ENCODE data around the gene OST4.
A peak's percentile ranks its signal among the peaks of the same experiment; 100 is the strongest.

The OST4 gene

DNA sequence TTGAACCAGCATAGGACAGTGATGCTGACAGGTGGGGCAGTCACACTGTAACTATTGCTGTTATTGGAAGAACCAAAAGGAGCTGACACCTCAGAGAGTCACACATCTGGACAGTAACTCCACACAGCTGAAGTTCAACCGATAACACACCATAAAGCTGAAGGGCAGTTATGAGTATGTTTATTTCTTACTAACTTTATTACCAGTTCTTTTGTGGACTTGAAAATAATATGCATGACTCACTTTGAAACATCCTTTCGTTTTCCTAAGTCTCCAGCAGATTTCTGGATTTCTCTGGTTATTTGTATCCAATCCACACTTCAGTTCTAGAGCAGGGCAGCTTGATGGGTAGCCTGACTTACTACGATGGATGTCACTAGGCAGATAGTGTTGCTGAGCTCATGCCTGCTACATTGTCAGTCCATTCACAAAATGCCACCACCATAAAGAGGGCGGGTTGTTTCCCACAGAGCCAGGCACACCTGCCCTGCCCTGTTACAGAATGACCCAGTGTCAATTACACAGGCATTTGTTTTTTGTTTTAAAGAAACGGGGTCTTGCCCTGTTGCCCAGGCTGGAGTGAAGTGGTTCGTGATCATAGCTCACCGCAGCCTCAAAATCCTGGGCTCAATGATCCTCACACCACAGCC, 28.3 kb downstream of the OST4 start:
- H3K36me3 ChIP-seq (ENCODE audit: insufficient read depth, low read length), result peaks cover 34% of the 10 kb centered on the region
- H3K4me3 ChIP-seq (ENCODE audit: low read depth in 1 of 2, low read length in 2 of 2), result no peak overlapping the region
- no peak overlapping the region for H3K9ac ChIP-seq (ENCODE audit: low read length)
- H3K9me3 ChIP-seq (ENCODE audit: low read length), result no peaks in the 10 kb centered on the region
- H3K4me1 ChIP-seq (ENCODE audit: insufficient read depth, low read length), result peaks cover 12% of the 10 kb centered on the region
- H3K27ac ChIP-seq (ENCODE audit: low read depth, low read length), result no peak overlapping the region
- H3K27me3 ChIP-seq (ENCODE audit: control insufficient read depth in 1 of 2, insufficient read depth in 2 of 2, low read length in 2 of 2), result no peaks in the 10 kb centered on the region

DNA sequence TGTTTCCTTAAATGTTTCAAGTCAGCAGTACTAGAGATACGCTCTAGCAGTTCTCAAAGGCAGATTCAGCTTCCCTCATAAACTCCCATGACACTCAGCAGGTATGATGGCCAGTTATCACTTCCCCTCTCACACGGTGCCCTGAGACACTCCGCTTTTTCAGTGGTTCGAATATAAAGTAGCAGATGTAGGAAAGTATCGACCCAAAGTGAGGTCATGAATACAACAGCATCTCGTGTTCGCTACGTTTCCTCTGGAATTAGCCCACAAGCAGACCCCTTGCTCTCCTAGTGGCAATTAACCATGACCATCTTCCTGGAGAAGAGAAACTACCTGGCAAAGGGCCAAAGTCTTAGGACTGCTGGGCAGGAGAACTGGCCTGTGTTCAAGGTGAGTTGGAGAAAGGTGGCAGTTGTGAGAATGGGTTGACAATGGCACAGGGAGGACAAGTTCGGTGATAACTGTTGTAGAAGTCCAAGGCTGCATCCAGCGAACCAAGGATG, 29.2 kb downstream of the OST4 start:
- Histone ChIP-seq H3K36me3 (ENCODE audit: insufficient read depth, low read length) (peaks cover 43% of the 10 kb centered on the region), H3K4me1 (ENCODE audit: insufficient read depth, low read length) (peaks cover 12% of the 10 kb centered on the region), H3K27ac (ENCODE audit: low read depth, low read length) (no peak overlapping the region), H3K4me3 (ENCODE audit: low read depth in 1 of 2, low read length in 2 of 2) (no peak overlapping the region), H3K9me3 (ENCODE audit: low read length) (no peaks in the 10 kb centered on the region), H3K27me3 (ENCODE audit: control insufficient read depth in 1 of 2, insufficient read depth in 2 of 2, low read length in 2 of 2) (no peaks in the 10 kb centered on the region), H3K9ac (ENCODE audit: low read length) (no peak overlapping the region)

DNA sequence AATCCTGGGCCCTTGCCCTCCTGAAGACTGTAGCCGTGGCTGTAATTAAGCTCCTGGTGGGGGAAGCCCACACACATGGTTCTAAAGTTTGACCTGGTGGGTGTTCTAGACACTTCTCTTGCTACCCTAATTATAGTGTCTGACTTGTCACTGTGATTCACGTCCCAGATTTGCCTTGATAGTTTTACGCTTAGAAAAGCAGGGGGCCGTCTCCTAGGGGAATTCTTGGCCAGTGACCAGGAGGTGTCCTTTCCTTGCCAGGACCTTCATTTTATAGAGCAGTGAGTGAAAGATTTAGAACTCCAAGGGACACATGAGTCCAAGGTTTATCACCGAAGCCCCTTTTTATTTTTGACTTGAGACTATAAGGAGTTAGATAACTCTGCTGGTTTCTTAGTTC, 29.7 kb downstream of the OST4 start:
- H3K9me3 ChIP-seq (ENCODE audit: low read length), result no peaks in the 10 kb centered on the region
- no peak overlapping the region for H3K9ac ChIP-seq (ENCODE audit: low read length)
- peaks cover 48% of the 10 kb centered on the region for H3K36me3 ChIP-seq (ENCODE audit: insufficient read depth, low read length)
- H3K4me1 ChIP-seq (ENCODE audit: insufficient read depth, low read length), result peaks cover 12% of the 10 kb centered on the region
- H3K27me3 ChIP-seq (ENCODE audit: control insufficient read depth in 1 of 2, insufficient read depth in 2 of 2, low read length in 2 of 2), result no peaks in the 10 kb centered on the region
- H3K27ac ChIP-seq (ENCODE audit: low read depth, low read length), result no peak overlapping the region
- no peak overlapping the region for H3K4me3 ChIP-seq (ENCODE audit: low read depth in 1 of 2, low read length in 2 of 2)

DNA sequence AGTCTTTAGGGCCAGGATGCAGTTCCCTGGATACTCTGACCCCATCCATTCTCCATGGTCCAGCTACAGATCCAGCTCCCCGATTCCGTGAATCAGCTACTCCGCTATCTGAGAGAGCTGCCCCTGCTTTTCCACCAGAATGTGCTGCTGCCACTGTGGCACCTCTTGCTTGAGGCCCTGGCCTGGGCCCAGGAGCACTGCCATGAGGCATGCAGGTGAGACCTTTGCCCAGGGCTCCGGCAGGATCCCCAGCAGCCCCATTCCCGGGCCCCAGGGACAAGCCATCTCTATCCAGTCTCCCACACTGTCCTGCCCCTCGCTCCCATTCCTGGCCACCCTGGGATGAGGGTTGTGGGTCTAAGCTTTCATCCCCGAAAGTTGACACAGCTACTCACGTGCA, 31.2 kb downstream of the OST4 start:
- no peak overlapping the region for H3K4me3 ChIP-seq (ENCODE audit: low read depth in 1 of 2, low read length in 2 of 2)
- H3K9me3 ChIP-seq (ENCODE audit: low read length), result no peaks in the 10 kb centered on the region
- no peak overlapping the region for H3K27ac ChIP-seq (ENCODE audit: low read depth, low read length)
- H3K27me3 ChIP-seq (ENCODE audit: control insufficient read depth in 1 of 2, insufficient read depth in 2 of 2, low read length in 2 of 2), result no peaks in the 10 kb centered on the region
- peaks cover 62% of the 10 kb centered on the region for H3K36me3 ChIP-seq (ENCODE audit: insufficient read depth, low read length)
- H3K4me1 ChIP-seq (ENCODE audit: insufficient read depth, low read length), result peaks cover 12% of the 10 kb centered on the region
- no peak overlapping the region for H3K9ac ChIP-seq (ENCODE audit: low read length)

DNA sequence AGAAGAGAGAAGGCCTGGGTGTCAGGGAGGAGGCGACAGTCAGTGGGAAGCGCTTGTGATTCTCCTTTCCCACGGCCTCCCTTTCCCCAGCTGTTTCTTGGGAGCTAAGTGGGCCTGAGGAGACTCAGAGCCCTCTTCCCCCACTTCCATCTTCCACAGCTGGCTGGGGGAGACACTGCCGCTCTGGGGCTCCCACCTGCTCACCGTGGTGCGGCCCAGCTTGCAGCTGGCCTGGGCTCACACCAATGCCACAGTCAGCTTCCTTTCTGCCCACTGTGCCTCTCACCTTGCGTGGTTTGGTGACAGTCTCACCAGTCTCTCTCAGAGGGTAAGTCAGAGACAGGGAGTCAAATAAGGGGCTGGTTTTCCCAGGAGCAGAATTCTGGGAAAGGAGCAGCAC, 31.6 kb downstream of the OST4 start:
- Histone ChIP-seq H3K27me3 (ENCODE audit: control insufficient read depth in 1 of 2, insufficient read depth in 2 of 2, low read length in 2 of 2) (no peaks in the 10 kb centered on the region), H3K4me1 (ENCODE audit: insufficient read depth, low read length) (peaks cover 16% of the 10 kb centered on the region), H3K4me3 (ENCODE audit: low read depth in 1 of 2, low read length in 2 of 2) (no peak overlapping the region), H3K27ac (ENCODE audit: low read depth, low read length) (no peak overlapping the region), H3K9ac (ENCODE audit: low read length) (no peak overlapping the region), H3K9me3 (ENCODE audit: low read length) (no peaks in the 10 kb centered on the region), H3K36me3 (ENCODE audit: insufficient read depth, low read length) (peaks cover 67% of the 10 kb centered on the region)

DNA sequence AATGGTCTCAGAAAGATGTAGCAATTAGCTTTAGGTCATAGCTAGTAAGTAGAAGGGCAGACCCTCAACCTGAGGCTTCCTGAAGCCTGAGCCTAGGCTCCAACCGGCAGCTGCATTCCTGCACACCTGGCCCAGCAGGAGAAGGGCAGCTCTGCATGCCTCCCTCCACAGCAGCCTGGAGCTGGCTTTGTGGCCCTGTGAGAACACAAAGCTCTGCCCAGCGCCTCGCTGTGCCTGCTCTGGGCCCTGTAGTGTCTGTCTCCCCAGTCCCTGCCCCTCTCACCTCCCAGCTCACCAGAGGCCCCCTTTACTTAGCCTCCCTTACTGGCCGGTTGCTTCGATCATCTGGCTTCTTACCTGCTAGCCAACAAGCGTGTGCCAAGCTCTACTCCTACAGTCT, 32.0 kb downstream of the OST4 start:
- Histone ChIP-seq H3K9ac (ENCODE audit: low read length) (no peak overlapping the region), H3K4me1 (ENCODE audit: insufficient read depth, low read length) (peaks cover 20% of the 10 kb centered on the region), H3K36me3 (ENCODE audit: insufficient read depth, low read length) (peaks cover 67% of the 10 kb centered on the region), H3K27me3 (ENCODE audit: control insufficient read depth in 1 of 2, insufficient read depth in 2 of 2, low read length in 2 of 2) (no peaks in the 10 kb centered on the region), H3K4me3 (ENCODE audit: low read depth in 1 of 2, low read length in 2 of 2) (no peak overlapping the region), H3K9me3 (ENCODE audit: low read length) (no peaks in the 10 kb centered on the region), H3K27ac (ENCODE audit: low read depth, low read length) (no peak overlapping the region)

DNA sequence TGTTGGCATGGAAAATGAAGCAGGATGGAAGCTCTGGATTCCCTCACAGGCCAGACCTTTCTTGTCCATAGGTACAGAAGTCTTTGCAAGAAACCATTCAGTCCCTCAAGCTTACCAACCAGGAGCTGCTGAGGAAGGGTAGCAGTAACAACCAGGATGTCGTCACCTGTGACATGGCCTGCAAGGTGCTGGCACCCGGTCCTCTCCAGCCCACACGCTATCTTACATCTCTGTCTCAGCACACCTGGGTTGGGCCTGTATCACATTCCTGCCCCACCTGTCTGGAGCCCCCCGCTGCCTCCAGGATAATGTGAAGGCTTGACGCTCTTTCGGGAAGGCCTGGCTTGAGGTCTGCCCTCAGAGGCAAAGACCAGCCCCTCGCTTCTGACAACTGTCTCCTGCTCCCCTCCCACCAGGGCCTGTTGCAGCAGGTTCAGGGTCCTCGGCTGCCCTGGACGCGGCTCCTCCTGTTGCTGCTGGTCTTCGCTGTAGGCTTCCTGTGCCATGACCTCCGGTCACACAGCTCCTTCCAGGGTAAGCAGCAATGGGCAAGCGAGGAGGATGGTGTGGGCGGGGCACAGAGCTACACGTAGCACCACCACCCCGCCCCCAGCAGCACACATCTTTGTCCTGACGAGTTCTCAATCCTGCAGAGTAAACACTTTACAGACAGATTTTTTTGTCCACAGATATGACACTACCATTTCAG, 32.7 kb downstream of the OST4 start:
- peaks cover 67% of the 10 kb centered on the region for H3K36me3 ChIP-seq (ENCODE audit: insufficient read depth, low read length)
- H3K27ac ChIP-seq (ENCODE audit: low read depth, low read length), result no peak overlapping the region
- peaks cover 27% of the 10 kb centered on the region for H3K4me1 ChIP-seq (ENCODE audit: insufficient read depth, low read length)

DNA sequence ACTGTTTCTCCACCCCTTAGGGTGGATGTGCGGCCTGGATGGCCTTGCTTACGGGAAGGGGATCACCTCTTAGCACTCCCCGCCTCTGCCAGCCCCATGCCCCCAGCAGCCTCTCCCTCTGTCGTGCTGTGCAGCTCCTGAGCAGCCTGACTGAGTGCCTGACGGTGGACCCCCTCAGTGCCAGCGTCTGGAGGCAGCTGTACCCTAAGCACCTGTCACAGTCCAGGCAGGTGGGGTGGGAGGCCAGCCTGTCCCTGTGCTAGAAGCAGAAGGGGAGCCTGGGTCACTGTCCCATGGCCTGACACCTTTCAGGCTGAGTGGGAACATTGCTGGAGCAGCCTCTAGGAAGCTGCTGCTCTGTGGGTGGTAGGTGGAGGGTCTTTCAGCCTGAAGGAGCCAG, 33.4 kb downstream of the OST4 start:
- no peak overlapping the region for H3K27ac ChIP-seq (ENCODE audit: low read depth, low read length)

More for the DNA sequence above, 32.7 kb downstream of the OST4 start:
- Histone ChIP-seq H3K4me3 (ENCODE audit: low read depth in 1 of 2, low read length in 2 of 2) (no peak overlapping the region), H3K27me3 (ENCODE audit: control insufficient read depth in 1 of 2, insufficient read depth in 2 of 2, low read length in 2 of 2) (no peaks in the 10 kb centered on the region), H3K9me3 (ENCODE audit: low read length) (no peaks in the 10 kb centered on the region), H3K9ac (ENCODE audit: low read length) (no peak overlapping the region)

DNA sequence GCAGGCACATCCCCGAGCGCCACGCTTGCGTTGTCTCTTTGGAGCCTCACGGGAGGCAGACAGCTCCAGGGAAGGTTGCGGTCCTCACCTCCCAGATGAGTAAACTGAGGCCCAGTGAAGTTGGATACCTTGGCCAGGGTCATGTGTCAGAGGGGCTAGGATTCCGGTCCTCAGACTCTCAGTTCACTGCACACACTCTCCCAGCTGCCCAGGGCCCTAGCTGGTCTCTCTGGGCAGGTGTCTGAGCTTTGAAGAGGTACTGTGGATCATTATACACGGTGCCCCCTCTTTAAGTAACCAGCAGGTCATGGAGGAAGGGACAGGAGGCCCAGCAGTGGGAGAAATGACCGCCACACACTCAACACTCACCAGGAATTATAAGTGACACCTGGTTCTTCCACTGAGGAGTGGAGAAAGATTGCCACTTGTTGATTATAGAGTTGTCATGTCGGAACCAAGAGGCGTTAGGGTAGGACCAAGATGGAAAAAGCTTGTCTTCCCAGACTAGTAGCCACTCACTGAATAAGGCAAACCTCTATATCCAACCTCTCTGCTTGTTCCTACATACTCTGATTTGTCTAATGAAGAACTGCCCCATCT, 38.1 kb downstream of the OST4 start:
- Histone ChIP-seq H3K36me3 (ENCODE audit: insufficient read depth, low read length) (peaks cover 36% of the 10 kb centered on the region), H3K4me1 (ENCODE audit: insufficient read depth, low read length) (peaks cover 21% of the 10 kb centered on the region), H3K9me3 (ENCODE audit: low read length) (no peaks in the 10 kb centered on the region), H3K27ac (ENCODE audit: low read depth, low read length) (peak overlapping the region; percentile 84), H3K9ac (ENCODE audit: low read length) (peak overlapping the region; percentile 97), H3K4me3 (ENCODE audit: low read depth in 1 of 2, low read length in 2 of 2) (peak overlapping the region; percentile 90 to 93), H3K27me3 (ENCODE audit: control insufficient read depth in 1 of 2, insufficient read depth in 2 of 2, low read length in 2 of 2) (no peaks in the 10 kb centered on the region)

More for the DNA sequence above, 33.4 kb downstream of the OST4 start:
- peaks cover 33% of the 10 kb centered on the region for H3K4me1 ChIP-seq (ENCODE audit: insufficient read depth, low read length)
- no peaks in the 10 kb centered on the region for H3K27me3 ChIP-seq (ENCODE audit: control insufficient read depth in 1 of 2, insufficient read depth in 2 of 2, low read length in 2 of 2)
- H3K9me3 ChIP-seq (ENCODE audit: low read length), result no peaks in the 10 kb centered on the region
- H3K36me3 ChIP-seq (ENCODE audit: insufficient read depth, low read length), result peaks cover 67% of the 10 kb centered on the region
- H3K9ac ChIP-seq (ENCODE audit: low read length), result no peak overlapping the region
- no peak overlapping the region for H3K4me3 ChIP-seq (ENCODE audit: low read depth in 1 of 2, low read length in 2 of 2)

DNA sequence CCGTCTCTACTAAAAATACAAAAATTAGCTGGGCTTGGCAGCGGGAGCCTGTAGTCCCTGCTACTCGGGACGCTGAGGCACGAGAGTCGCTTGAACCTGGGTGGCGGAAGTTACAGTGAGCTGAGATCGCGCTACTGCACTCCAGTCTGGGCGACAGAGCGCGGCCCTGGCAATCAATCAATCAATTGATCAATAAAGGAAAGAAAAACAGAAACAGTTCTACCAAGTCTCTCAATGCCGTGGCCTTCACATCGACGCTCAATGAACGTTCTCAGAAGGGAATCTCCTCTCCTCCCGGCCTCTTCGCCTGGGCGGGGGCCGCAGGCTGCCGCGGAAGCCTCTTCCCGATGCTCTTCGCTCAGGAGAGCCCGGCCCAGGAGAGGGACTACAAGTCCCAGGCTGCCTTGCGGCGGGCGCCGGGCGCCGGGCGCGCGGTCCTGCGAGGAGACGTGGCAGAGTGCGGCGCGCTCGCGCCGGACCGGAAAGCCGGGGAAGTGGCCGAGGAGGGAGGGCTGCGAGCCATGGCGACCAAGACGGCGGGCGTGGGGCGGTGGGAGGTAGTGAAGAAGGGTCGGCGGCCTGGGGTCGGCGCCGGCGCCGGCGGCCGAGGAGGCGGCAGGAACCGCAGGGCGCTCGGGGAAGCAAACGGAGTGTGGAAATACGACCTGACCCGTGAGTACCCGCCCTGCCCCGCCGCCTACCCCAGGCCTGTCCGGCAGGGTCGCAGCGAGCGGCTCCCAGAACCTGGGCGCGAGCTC, 38.8 kb downstream of the OST4 start, which contains the start of gene TMEM214:
TMEM214 (plus strand) TSS at position 471 of the 758 bp plus-strand sequence; CDS start at position 522, 51 bp downstream.
- Histone ChIP-seq H3K9me3 (ENCODE audit: low read length) (no peaks in the 10 kb centered on the region), H3K36me3 (ENCODE audit: insufficient read depth, low read length) (peaks cover 29% of the 10 kb centered on the region), H3K27me3 (ENCODE audit: control insufficient read depth in 1 of 2, insufficient read depth in 2 of 2, low read length in 2 of 2) (no peaks in the 10 kb centered on the region), H3K9ac (ENCODE audit: low read length) (peak within 1 kb of the TSS; percentile 97), H3K4me3 (ENCODE audit: low read depth in 1 of 2, low read length in 2 of 2) (peak within 1 kb of the TSS; percentile 90 to 93), H3K4me1 (ENCODE audit: insufficient read depth, low read length) (peaks cover 21% of the 10 kb centered on the region), H3K27ac (ENCODE audit: low read depth, low read length) (peak within 1 kb of the TSS; percentile 84)

DNA sequence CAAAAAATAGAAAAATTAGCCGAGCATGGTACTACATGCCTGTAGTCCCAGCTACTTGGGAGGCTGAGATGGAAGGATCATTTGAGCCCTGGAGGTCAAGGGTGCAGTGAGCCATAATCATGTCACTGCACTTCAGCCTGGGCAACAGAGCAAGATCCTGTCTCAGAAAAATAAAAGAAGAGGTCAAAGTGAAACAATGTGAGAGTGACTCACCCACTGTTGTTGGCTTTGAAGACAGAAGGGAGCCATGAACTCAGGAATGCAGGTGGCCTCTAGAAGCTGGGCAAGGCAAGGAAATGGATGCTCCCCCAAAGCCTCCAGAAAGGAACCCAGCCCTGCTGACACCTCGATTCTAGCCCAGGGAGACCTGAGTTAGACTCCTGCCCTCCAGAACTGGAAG, 42.4 kb downstream of the OST4 start:
- no peaks in the 10 kb centered on the region for H3K9me3 ChIP-seq (ENCODE audit: low read length)
- H3K9ac ChIP-seq (ENCODE audit: low read length), result no peak overlapping the region
- H3K27ac ChIP-seq (ENCODE audit: low read depth, low read length), result no peak overlapping the region
- peaks cover 14% of the 10 kb centered on the region for H3K36me3 ChIP-seq (ENCODE audit: insufficient read depth, low read length)
- H3K4me3 ChIP-seq (ENCODE audit: low read depth in 1 of 2, low read length in 2 of 2), result no peak overlapping the region
- no peaks in the 10 kb centered on the region for H3K27me3 ChIP-seq (ENCODE audit: control insufficient read depth in 1 of 2, insufficient read depth in 2 of 2, low read length in 2 of 2)
- peaks cover 9% of the 10 kb centered on the region for H3K4me1 ChIP-seq (ENCODE audit: insufficient read depth, low read length)
